ENCODE measurements around the gene VRK3.
"Not testable (repeated sequence)": the region's sequence is repeated elsewhere in the genome, so short reads cannot be mapped to it uniquely, and the experiment has no call there.

The VRK3 gene, protein sequence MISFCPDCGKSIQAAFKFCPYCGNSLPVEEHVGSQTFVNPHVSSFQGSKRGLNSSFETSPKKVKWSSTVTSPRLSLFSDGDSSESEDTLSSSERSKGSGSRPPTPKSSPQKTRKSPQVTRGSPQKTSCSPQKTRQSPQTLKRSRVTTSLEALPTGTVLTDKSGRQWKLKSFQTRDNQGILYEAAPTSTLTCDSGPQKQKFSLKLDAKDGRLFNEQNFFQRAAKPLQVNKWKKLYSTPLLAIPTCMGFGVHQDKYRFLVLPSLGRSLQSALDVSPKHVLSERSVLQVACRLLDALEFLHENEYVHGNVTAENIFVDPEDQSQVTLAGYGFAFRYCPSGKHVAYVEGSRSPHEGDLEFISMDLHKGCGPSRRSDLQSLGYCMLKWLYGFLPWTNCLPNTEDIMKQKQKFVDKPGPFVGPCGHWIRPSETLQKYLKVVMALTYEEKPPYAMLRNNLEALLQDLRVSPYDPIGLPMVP
- 41.1 to 62.3 (median 58.5) reads per million in 3 experiments for total RNA-seq

DNA sequence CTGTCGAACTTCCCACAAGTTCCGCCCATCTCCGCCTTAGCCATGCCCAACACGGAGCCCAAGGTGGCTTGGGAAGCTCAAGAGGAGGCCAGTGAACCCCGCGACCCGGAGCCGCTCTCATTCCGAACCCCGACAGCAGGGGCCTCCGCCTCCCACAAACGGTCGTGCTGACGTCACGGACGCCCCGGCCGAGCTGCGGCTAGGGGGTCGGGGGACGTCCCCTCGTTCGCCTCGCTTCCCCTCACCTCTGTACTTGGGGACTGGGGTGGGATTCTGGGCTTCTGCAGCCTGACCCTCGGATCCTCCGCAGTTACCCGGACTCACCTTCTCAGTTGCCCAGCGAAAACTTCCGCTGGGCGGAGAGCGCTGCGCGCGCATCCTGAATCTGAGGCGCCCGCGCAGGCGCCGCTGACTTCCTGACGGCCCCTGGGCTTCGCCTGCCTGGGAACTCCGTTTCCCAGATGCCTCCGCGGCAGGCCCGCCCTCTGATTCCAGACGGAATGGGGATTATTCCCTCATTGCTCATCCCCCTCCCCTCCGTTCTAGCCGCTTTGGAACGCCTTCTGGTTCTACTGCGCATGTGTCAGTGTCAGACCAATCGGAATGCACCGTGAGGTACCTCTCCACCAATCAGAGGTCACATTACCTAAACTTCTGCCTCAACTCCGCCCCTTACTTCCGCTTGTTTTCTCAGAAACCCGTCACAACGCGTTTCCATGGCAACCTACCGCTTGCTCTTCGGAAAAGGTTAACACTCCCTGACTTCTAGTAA lies at the start of gene VRK3:
Gene VRK3 (minus strand): TSS at position 351 of the 772 bp plus-strand sequence. CDS start 9,210 bp downstream, outside the sequence.
- DNase-seq: peak; percentile 100

DNA sequence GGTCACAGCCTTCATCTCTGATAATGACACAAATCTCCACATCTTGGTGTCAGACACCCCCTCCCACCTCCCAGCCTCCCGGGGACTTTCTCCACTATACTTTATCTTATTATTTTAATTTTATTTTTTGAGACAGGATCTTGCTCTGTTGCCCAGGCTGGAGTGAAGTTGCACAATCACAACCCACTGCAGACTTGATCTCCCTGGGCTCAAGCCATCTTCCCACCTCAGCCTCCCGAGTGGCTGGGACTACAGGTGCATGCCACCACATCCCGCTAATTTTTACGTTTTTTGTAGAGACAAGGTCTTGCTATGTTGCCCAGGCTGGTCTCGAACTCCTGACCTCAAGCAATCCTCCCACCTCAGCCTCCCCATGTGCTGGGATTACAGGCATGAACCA lies 43.2 kb upstream of the VRK3 start:
- DNase-seq: not testable (repeated sequence)

DNA sequence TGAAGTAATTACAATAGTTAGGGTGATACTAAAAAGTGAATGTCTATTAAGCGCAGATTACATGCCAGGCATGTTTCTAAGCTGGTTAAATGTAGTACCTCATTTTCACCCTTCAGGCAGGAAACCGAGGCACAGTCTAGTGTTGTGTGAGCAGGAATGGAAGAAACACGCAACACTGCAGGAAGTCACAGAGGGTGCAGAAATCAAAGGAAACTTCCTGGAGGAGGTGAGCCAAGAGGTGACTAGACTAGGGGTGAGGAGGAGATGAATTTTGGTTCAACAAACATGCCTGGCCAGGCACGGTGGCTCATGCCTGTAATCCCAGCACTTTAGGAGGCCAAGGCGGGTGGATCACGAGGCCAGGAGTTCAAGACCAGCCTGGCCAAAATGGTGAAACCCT lies 42.4 kb upstream of the VRK3 start:
- DNase-seq: no peak

DNA sequence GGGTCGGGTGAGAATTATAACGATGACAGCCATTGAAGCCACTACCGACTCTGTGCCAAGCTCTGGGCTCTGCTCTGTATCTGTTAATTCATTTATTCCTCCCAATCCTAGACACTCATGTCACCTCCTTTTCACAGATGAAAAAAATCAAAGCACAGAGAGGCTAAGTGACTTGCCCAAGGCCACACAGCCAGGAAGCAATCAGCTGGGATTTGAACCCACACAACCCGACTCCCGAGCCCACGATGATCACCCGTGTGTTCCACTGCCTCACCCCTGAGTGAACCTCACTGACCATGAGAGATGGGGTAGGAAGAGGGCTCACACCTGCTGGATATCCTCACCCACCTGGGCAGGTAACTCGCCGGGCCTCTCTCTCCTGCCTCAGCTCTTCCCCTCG lies 40.8 kb upstream of the VRK3 start:
- DNase-seq: no peak

DNA sequence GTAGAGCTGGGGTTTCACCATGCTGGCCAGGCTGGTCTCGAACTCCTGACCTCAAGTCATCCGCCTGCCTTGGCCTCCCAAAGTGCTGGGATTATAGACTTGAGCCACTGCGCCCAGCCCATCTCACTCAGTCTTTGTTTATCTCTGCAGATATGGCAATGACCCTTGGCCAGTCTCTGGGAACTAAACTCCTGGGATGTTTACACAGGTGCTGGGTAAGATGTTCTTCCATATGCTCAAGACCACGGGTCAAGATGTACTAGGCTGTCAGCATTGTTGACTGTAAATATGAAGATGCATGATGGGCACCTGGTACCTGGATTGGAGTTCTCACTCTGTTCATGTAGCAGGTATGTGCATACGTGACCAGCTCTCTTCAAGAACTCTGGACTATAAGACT lies 36.5 kb upstream of the VRK3 start:
- no peak for DNase-seq

DNA sequence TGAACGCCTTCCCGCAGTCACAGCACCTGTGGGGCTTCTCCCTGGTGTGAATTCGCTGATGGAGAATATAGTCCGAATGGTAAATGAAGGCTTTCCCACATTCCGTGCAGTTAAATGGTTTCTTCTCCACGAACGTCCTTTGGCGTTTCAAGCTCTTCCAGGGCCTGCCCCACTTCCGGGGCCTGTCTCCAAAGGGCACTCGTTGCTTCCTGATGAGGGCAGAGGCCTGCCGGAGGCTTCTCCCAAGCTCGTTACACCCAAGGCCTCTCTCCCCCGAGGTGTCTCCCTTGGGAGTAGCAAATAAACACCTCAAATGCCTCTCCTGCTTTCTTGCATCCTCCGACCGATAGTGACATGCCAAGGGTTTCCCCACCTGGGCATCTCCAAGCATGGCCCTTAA lies 34.9 kb upstream of the VRK3 start:
- DNase-seq: no peak

DNA sequence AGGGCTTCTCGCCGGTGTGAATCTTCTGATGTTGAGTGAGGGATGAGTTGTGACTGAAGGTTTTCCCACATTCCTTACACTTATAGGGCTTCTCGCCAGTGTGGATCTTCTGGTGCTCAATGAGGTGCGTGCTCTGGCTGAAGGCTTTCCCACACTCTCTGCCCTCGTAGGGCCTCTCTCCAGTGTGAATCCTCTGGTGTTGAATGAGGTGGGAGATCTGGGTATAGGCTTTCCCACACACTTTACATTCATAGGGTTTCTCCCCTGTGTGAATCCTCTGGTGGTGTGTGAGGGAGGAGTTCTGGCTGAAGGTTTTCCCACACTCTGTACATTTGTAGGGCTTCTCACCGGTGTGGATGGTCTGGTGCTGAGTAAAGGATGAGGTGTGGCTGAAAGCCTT lies 33.9 kb upstream of the VRK3 start:
- DNase-seq: no peak

DNA sequence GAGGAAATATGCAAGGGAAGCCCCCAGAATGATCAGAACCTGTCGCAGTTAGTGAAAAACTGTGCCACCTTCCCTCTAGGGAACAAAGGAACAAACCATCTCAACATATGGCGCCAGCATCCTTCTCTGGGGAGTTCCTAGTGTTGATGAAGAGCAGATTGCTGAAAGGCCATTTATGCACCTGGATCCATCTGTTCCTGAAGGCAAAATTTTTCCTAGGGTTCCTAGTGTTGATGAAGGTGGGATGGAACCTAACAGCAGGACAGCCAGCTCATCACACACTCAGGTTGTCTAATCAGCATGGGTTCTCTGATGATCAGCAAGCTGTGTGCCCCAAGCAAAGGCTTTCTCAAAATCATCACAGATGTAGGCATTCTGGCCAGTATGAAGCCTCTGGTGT lies 33.3 kb upstream of the VRK3 start:
- DNase-seq: no peak

DNA sequence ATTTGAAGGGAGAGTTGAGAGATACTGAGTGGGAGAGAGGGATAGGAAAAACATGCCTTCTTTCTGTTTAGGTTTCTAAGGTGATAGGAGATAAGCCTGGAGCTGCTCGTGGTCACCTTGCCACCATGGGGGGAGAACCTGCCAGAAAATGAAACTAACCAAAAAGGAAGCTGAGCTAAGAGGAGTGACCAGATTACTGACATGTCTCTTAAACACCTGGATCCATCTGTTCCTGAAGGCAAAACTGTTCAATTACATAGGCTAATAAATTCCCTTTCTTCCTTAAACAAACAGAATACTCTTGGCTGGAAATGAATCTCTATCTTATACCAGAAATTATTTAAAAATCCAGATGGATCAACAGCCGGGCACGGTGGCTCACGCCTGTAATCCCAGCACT lies 27.9 kb upstream of the VRK3 start:
- DNase-seq: no peak

DNA sequence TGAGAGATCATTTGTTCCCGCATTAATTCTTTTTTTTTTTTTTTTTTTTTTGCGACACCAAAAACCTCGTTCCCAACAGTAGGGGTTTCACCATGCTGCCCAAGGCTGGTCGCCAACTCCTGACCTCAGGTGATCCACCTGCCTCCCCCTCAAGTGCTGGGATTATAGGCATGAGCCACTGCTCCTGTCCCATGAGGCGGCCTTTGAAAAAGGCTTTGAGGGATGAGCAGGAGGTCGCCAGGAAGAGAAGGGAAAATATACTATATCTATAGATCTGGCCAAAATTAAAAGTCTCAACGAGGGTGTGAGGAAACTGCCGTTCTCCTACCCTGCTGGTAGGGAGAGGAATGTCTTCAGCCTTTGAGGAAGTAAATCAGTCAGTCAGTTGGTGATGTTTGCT lies 26.8 kb upstream of the VRK3 start:
- DNase-seq: no peak

DNA sequence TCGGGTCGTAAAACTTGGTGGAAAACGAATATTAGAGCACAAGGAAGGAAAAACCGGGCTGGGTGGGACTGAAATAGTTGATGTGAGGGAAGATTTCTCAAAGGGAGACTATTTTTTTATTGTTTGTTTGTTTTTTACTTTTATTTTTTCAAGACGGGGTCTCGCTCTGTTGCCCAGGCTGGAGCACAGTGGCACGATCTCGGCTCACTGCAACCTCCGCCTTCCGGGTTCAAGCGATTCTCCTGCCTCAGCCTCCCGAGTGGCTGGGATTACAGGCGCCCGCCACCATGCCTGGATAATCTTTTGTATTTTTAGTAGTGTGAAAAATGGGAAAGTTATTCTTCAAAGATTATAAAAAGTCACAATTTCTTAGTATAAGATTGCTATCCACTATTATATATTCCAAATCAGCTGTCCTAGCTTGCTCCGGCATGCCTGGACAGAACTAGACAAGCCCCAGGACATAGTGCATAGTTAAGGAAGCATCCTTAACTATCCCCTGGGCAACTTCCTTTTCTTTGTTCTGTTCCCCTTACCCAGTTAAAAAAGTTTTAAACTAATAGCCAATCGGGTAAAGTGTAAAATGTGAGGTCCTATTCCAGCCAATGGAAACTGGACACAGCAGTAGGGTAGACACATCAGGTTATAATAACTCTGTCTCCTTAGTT lies 26.2 kb upstream of the VRK3 start:
- not testable (repeated sequence) for DNase-seq

DNA sequence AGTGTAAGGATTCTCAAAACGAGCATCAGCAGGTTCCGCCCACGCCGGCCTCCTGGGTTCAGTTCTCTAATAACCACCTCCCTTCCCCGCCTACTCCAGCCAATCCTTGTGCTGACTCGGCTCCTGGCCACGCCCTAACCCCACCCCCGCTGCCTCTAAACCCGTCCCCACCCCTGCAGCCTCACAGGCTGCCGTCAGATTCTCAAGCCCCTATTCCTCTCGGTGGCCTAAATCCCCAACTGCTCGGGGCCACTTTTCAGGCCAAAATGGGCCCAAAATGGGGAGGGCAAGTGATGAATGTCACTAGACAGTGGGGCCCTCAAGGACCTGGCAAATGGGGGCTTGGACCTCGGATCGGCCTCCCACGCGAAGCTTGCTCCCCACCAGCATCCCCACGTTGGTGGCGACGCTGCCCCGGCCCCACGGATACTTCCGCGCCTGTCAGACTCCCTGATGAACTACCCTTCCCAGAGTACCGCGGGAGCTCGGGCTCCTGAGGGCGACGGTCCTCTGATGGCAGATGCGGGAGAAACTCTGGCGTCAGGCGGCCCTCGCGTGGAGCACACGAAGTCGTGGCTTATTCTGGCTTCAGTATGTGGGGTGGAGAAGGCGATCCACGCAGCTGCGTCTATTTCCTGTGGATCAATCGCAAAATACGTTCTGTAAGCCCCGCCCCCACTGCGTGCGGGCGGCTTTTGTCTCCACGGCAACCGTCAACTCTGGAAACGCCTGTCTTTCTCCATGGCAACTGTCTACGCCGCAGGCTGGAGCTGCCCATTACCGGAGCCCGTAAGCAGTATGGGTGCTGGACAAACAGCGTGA lies 25.4 kb upstream of the VRK3 start:
- DNase-seq: peak; percentile 86

DNA sequence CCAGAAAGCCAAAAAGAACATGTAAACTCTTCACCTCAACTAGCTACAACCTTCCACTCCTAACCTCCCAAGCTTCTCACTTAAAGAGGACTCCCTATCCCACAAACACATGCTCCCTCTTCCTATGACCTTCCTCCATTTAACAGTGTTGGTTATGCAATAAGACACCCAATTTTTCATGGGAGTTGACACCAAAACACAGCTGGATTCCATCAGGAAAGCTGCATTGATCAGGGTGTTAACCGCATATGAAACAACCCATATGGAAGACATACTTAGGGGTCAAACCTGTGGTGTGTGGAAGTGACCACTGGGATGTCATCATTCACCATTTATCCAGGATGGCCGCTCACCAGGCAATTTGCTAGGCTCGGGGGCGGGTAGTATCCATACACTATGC lies 22.5 kb upstream of the VRK3 start:
- no peak for DNase-seq

DNA sequence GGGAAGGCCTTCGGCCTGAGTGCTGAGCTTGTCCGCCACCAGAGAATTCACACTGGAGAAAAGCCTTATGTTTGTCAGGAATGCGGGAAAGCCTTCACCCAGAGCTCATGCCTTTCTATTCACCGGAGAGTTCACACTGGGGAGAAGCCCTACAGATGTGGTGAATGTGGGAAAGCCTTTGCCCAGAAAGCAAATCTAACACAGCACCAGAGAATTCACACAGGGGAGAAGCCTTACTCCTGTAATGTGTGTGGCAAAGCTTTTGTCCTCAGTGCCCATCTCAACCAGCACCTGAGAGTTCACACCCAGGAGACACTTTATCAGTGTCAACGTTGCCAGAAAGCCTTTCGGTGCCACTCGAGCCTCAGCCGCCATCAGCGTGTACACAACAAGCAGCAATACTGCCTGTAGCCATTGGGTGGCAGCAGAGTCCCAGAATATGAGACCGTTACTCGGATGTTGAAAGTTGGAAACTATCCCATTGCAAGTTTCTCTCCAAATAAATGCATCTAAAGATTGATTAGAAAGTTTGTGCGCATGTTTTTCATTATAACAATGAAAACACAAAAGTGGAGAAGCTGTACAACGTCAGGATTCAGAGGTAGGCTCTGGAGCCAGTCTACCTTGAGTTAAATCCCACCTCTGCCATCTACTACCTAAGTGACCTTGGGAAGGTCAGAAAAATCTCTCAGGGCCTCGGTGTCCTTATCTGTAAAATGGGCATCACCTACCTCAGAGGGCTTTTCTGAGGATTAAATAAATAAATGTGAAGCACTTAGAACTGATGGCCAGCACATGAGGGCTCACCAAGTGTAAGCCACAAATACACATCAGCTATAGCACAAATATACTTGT lies 21.7 kb upstream of the VRK3 start:
- DNase-seq: peak; percentile 46

DNA sequence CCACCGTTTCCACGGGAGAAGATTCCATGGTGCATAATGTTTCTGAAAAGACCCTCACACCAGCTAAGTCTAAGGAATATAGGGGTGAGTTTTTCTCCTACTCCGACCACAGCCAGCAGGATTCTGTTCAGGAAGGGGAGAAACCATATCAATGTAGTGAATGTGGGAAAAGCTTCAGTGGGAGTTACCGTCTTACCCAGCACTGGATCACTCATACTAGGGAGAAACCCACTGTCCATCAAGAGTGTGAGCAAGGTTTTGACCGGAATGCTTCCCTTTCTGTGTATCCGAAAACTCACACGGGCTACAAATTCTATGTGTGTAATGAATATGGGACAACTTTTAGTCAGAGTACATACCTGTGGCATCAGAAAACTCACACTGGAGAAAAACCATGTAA lies 19.8 kb upstream of the VRK3 start:
- no peak for DNase-seq

DNA sequence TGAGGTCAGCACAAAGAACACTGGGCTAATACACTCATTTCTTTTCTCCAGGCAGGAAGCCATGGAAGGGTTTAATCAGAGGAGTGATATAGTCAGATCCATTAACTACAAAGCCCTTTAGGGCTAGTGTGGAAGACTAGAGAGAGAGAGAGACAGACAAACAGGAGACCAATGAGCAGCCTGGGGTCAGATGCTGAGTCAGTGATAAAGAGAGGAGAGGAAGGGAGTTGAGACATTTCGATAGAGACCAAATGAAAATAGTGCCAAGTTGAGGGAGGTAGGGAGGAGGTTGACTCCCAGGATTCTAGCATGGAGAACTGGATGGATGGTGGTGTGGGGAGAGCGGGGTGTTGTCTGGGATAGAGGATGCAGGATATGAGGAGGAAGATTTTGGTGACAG lies 18.8 kb upstream of the VRK3 start:
- no peak for DNase-seq

DNA sequence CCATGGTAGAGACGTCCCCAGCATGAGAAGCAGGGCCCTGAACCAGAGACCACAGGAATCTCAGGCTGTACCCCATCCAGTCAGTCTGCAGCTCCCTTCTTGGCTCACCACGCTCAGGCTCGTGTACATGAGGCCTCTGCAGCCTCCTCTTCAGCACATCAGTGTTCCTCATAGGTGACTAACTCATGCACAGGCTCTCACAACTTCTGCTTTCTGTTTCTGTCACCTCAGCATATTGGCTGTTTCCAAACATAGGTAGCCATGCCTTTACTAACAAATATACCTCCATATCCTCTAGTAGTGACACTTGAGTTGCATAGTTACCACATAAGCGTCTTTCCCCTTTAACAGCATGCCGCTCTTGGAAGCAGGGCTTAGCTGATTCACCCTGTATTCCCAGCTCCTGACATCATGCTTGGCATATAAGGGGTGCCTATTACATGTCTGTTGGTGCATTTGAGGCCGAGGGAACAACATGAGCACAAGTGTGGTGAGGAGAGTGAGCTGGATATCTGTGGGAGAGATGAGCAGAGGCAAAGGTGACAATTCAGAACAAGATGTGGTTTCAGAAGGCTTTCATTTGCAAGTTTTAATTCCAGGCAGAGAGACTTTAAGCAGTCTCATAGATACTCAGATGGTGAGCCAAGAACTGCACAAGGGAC lies 17.3 kb upstream of the VRK3 start:
- no peak for DNase-seq

DNA sequence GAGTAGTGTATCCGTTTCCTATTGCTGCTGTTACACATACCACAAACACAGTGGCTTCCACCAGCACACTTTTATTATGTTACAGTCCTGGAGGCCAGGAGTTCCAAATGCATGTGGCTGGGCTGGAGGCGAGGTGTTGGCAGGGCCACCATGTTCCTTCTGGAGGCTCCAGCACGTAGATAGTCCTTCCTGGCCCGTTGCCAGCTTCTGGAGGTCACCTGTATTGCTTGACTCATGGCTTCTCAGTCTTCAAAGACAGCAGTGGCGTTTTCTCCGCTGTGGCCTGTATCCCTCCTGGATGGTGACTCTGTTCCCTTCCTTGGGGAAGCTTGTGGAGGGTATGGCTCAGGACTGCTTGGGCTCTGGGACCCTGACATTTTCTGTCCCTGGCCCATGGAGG lies 15.8 kb upstream of the VRK3 start:
- DNase-seq: no peak

DNA sequence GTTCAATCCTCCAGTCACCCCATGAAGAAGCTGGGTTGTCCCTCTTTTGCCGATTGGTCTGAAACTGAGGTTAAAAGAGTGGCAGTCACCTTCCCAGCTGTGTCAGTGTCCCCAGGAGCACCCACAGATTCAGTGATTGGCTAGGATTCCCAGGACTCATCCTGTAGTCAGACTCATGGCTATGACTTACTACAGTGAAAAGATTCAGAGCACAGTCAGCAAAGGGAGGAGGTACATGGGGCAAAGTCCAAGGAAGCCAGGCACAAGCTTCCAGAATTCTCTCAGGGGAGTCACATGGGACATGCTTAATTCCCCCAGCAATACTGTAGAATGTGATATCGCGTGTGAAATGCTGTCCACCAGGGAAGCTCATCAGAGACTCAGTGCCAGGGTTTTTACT lies 14.8 kb upstream of the VRK3 start:
- no peak for DNase-seq

DNA sequence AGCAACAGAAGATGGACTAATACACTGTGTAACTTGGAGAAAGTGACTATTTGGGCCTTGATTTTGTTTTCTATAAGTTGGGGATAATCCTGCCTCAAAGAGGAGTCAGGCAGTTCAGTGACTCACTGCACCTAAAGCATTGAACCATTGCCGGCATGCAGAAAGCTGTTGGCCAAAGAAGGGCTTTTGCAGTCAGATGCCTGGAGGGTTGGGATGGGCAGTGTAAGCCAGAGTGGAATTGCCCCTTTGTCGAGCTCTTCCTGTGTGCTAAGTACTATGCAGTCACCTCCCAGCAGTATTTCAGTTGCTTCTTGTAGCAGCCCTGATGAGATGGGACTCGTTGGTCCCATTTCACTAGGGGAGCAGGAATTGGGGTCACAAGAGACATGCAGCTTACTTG lies 11.7 kb upstream of the VRK3 start:
- DNase-seq: no peak

DNA sequence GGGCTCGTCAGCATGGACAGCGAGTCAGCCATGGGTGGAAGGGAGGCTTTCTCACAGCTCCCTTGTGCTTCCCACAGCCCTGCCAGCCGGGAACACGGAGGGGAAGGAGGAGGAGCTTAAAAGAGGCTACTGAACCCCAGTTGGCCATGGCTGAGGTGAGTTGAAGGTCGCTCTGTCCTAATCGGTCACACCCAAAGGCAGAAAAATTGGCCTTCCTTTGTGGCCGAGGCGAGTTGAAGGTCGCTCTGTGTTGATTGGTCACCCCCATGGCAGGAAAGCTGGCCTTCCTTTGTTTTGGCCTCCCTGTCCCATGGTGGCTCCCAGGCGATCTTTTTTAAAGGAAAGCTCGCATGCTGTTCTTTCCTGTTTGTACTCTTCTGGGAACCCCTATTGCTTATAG lies 5.8 kb upstream of the VRK3 start:
- no peak for DNase-seq
